RKO (cell line): ENCODE measurements around the gene VAMP4.
"Not testable (repeated sequence)": the region's sequence is repeated elsewhere in the genome, so short reads cannot be mapped to it uniquely, and the experiment has no call there.

ENCODE experiments used
- DNase-seq: peaks from one replicate; pipeline ENCODE4 v3.0.0-alpha.2; 2016; ENCODE audit warnings: low spot score

VAMP4 gene

GRCh38 chr1:171695772-171696171, 46.1 kb downstream of the VAMP4 start:
- DNase-seq = not testable (repeated sequence)

GRCh38 chr1:171693541-171693940, 48.3 kb downstream of the VAMP4 start:
- DNase-seq = not testable (repeated sequence)

- DNase-seq = no peak
Measured at GRCh38 chr1:171683870-171684269, 58.0 kb downstream of the VAMP4 start.

- DNase-seq = no peak
Measured at GRCh38 chr1:171680339-171680738, 61.5 kb downstream of the VAMP4 start.

GRCh38 chr1:171676823-171677222, 65.0 kb downstream of the VAMP4 start:
- DNase-seq = no peak

GRCh38 chr1:171674431-171675405, 67.1 kb downstream of the VAMP4 start:
- no peak for DNase-seq

- DNase-seq = no peak
Measured at GRCh38 chr1:171670739-171671138, 71.1 kb downstream of the VAMP4 start.

GRCh38 chr1:171668372-171668771, 73.5 kb downstream of the VAMP4 start:
- DNase-seq = no peak

GRCh38 chr1:171666114-171666769, 75.6 kb downstream of the VAMP4 start:
- DNase-seq = no peak

GRCh38 chr1:171664976-171665375, 76.9 kb downstream of the VAMP4 start:
- no peak for DNase-seq

GRCh38 chr1:171663854-171664575, 77.8 kb downstream of the VAMP4 start:
- no peak for DNase-seq

- no peak for DNase-seq
Measured at GRCh38 chr1:171663036-171663853, 78.6 kb downstream of the VAMP4 start.

GRCh38 chr1:171661076-171661650, 80.7 kb downstream of the VAMP4 start:
- no peak for DNase-seq

- not testable (repeated sequence) for DNase-seq
Measured at GRCh38 chr1:171656206-171656605, 85.7 kb downstream of the VAMP4 start.

- DNase-seq = no peak
Measured at GRCh38 chr1:171655746-171656116, 86.1 kb downstream of the VAMP4 start.

GRCh38 chr1:171654942-171655745, 86.7 kb downstream of the VAMP4 start:
- no peak for DNase-seq

- no peak for DNase-seq
Measured at GRCh38 chr1:171654201-171654941, 87.5 kb downstream of the VAMP4 start.

GRCh38 chr1:171653796-171654195, 88.1 kb downstream of the VAMP4 start:
- no peak for DNase-seq

- DNase-seq = no peak
Measured at GRCh38 chr1:171652234-171652822, 89.5 kb downstream of the VAMP4 start, which contains the start of gene MYOC. TSS of gene MYOC (minus strand) at chr1:171652688. CDS start at chr1:171652611, 77 bp downstream.
